ENCODE results near the gene GABBR2. TPM values are rescaled to one million over a fixed set of nuclear protein-coding genes. Genes with fewer than 3 reads are reported as not detected.

The GABBR2 gene
- total RNA-seq, 1 experiment from 2014 or later = 6.3 TPM

GRCh38 chr9:98339987-98340800 is 368.5 kb downstream of the GABBR2 start:
- ChIA-PET POLR2A (no interaction called here), CTCF (no interaction called here)
- in situ Hi-C loops (cut with HindIII; ENCODE audit: low pct_unique_long_range_greater_than_20kb, low sequenced_read_pairs) = no loop called here
- intact Hi-C loops (cut with micrococcal nuclease; ENCODE audit: unreplicated experiment) = no loop called here
- TF ChIP-seq REST (IDR thresholded peaks at IDR 0.05; ENCODE audit: insufficient read depth in 1 of 2, low read depth in 2 of 2, low read length in 1 of 2) (no peak), SIN3A (IDR thresholded peaks at IDR 0.05; ENCODE audit: borderline replicate concordance, insufficient read depth, low read depth, low read length) (no peak), POLR2AphosphoS5 (IDR thresholded peaks at IDR 0.05; ENCODE audit: low read depth, low read length) (no peak), CTCF (IDR thresholded peaks at IDR 0.05) (no peak), TCF7L2 (IDR thresholded peaks at IDR 0.05; ENCODE audit: low read depth, low read length) (no peak)
- Histone ChIP-seq H3K4me3 (ENCODE audit: low read depth in 2 of 2, low read length in 2 of 2) (no peak overlapping the region), H3K36me3 (ENCODE audit: control insufficient read depth, insufficient read depth, low read length) (no peaks in the 10 kb centered on the region), H3K9me3 (ENCODE audit: control insufficient read depth, insufficient read depth, low read depth, low read length) (no peaks in the 10 kb centered on the region), H3K27ac (ENCODE audit: low read length) (no peak overlapping the region), H3K4me1 (ENCODE audit: control insufficient read depth, insufficient read depth, low read length) (no peaks in the 10 kb centered on the region), H3K27me3 (ENCODE audit: control insufficient read depth, insufficient read depth, low read length) (no peaks in the 10 kb centered on the region)
- no TSS peak for BruUV-seq (replicated peaks)
- ATAC-seq (no peak), DNase-seq (ENCODE audit: low read depth, low spot score) (no peak)

GRCh38 chr9:98335661-98336060 is 373.1 kb downstream of the GABBR2 start:
- no peak for ATAC-seq
- CTCF ChIA-PET = no interaction called here
- Histone ChIP-seq H3K36me3 (ENCODE audit: control insufficient read depth, insufficient read depth, low read length) (no peaks in the 10 kb centered on the region), H3K27me3 (ENCODE audit: control insufficient read depth, insufficient read depth, low read length) (no peaks in the 10 kb centered on the region), H3K4me3 (ENCODE audit: low read depth in 2 of 2, low read length in 2 of 2) (no peak overlapping the region), H3K9me3 (ENCODE audit: control insufficient read depth, insufficient read depth, low read depth, low read length) (no peaks in the 10 kb centered on the region), H3K27ac (ENCODE audit: low read length) (no peak overlapping the region), H3K4me1 (ENCODE audit: control insufficient read depth, insufficient read depth, low read length) (no peaks in the 10 kb centered on the region)
- intact Hi-C loops (cut with micrococcal nuclease; ENCODE audit: unreplicated experiment) = no loop called here
- in situ Hi-C loops (cut with HindIII; ENCODE audit: low pct_unique_long_range_greater_than_20kb, low sequenced_read_pairs) = no loop called here
- TF ChIP-seq POLR2AphosphoS5 (IDR thresholded peaks at IDR 0.05; ENCODE audit: low read depth, low read length) = no peak
- TF ChIP-seq TCF7L2 (IDR thresholded peaks at IDR 0.05; ENCODE audit: low read depth, low read length) = no peak
- TF ChIP-seq REST (IDR thresholded peaks at IDR 0.05; ENCODE audit: insufficient read depth in 1 of 2, low read depth in 2 of 2, low read length in 1 of 2) = no peak
- POLR2A ChIA-PET = no interaction called here
- no peak for DNase-seq (ENCODE audit: low read depth, low spot score)
- no TSS peak for BruUV-seq (replicated peaks)
